H1 (cell line): ENCODE results near the gene TLNRD1. TPM values are rescaled to one million over a fixed set of nuclear protein-coding genes. Genes with fewer than 3 reads are reported as not detected.

Source experiments
- CTCF ChIA-PET: fragments of 300-600 bp; sonication (Branson Sonifier 250); formaldehyde crosslinking; loops from one replicate; lab custom pipeline; 2021; ENCODE audit not compliant: partially characterized antibody; lab: Charles Lee
- POLR2A ChIA-PET: fragments of 300-600 bp; sonication (Branson Sonifier 250); formaldehyde crosslinking; loops from one replicate; lab custom pipeline; 2021; ENCODE audit warnings: inconsistent platforms; ENCODE audit not compliant: partially characterized antibody; lab: Charles Lee
- DNase-seq, 2 experiments: peaks; one replicate each; pipeline versions ENCODE4 v3.0.0 to v3.0.0-alpha.2; 2010 to 2022; ENCODE audit warnings: low spot score in 2 of 2, low read depth in 1 of 2, mixed read lengths in 1 of 2
- FAIRE-seq: peaks from 2 replicates; lab custom pipeline; 2011; peaks lifted over from hg19 to GRCh38; lab: Jason Lieb, UNC
- H2AFZ ChIP-seq: 2 replicates; pipeline ENCODE4 v1.8.1; 2012; ENCODE audit warnings: low read length, inconsistent platforms
- H2AK5ac ChIP-seq: 2 replicates; pipeline ENCODE4 v1.6.1; 2013; ENCODE audit warnings: low read depth, low read length
- H2BK120ac ChIP-seq: replicated peaks from 2 replicates; pipeline ENCODE3; 2013; ENCODE audit warnings: low read depth, low read length, inconsistent platforms
- H2BK12ac ChIP-seq: 2 replicates; pipeline ENCODE4 v1.6.1; 2013; ENCODE audit warnings: low read depth, low read length
- H2BK15ac ChIP-seq: 2 replicates; pipeline ENCODE4 v1.6.1; 2013; ENCODE audit warnings: low read length
- H2BK20ac ChIP-seq: 2 replicates; pipeline ENCODE4 v1.6.1; 2013; ENCODE audit warnings: low read length
- H2BK5ac ChIP-seq: 2 replicates; pipeline ENCODE4 v1.6.1; 2013; ENCODE audit warnings: low read depth, low read length
- H3K14ac ChIP-seq: 2 replicates; pipeline ENCODE4 v1.6.1; 2013; ENCODE audit warnings: inconsistent platforms; ENCODE audit not compliant: insufficient read length
- H3K18ac ChIP-seq: 2 replicates; pipeline ENCODE4 v1.6.1; 2013; ENCODE audit warnings: low read length; ENCODE audit errors: extremely low read depth
- H3K23ac ChIP-seq: 2 replicates; pipeline ENCODE4 v1.6.1; 2013; ENCODE audit warnings: inconsistent platforms; ENCODE audit not compliant: insufficient read length
- H3K23me2 ChIP-seq: 2 replicates; pipeline ENCODE4 v1.6.1; 2013; ENCODE audit warnings: low read depth, low read length
- H3K27ac ChIP-seq: 2 replicates; pipeline ENCODE4 v1.6.1; 2011; ENCODE audit warnings: low read depth, low read length, inconsistent platforms
- H3K27me3 ChIP-seq, 4 experiments: replicated peaks in 1 of 4; 1 replicate in 1 of 4; 2 replicates in 3 of 4; pipeline versions ENCODE4 v1.6.1 to v1.8.1; 2011 to 2013; ENCODE audit warnings: low read length in 3 of 4, mild to moderate bottlenecking in 3 of 4, inconsistent platforms in 2 of 4, mixed read lengths in 2 of 4, moderate library complexity in 1 of 4; ENCODE audit not compliant: control insufficient read depth in 3 of 4, insufficient read depth in 3 of 4; ENCODE audit errors: extremely low read depth in 1 of 4
- H3K36me3 ChIP-seq, 4 experiments: 2 replicates each; pipeline versions ENCODE4 v1.6.1 to v1.8.1; 2011 to 2013; ENCODE audit warnings: mild to moderate bottlenecking in 4 of 4, low read length in 3 of 4, moderate library complexity in 2 of 4, control low read depth in 1 of 4, inconsistent platforms in 1 of 4; ENCODE audit not compliant: insufficient read depth in 4 of 4, control insufficient read depth in 2 of 4
- H3K4ac ChIP-seq: replicated peaks from 2 replicates; pipeline ENCODE3; 2013; ENCODE audit warnings: low read length, low read depth, mixed read lengths, inconsistent platforms; ENCODE audit not compliant: insufficient read length
- H3K4me1 ChIP-seq, 4 experiments: replicated peaks in 1 of 4; 1 replicate in 1 of 4; 2 replicates in 3 of 4; pipeline versions ENCODE4 v1.6.1 to v1.8.1; 2011 to 2013; ENCODE audit warnings: low read length in 3 of 4, inconsistent platforms in 2 of 4, mixed read lengths in 1 of 4; ENCODE audit not compliant: insufficient read depth in 4 of 4, control insufficient read depth in 3 of 4
- H3K4me2 ChIP-seq, 2 experiments: 2 replicates each; pipeline versions ENCODE4 v1.6.1 to v1.8.1; 2011 to 2013; ENCODE audit warnings: low read depth in 2 of 2, low read length in 2 of 2, control low read depth in 1 of 2, inconsistent platforms in 1 of 2, mild to moderate bottlenecking in 1 of 2; ENCODE audit not compliant: insufficient read depth in 1 of 2
- H3K4me3 ChIP-seq, 4 experiments: fragments of 200-600, 300-600 bp in 1 of 4; sonication (generic), shearing (Covaris generic), sonication (Bioruptor Twin) in 1 of 4; 2 replicates each; pipeline versions ENCODE4 v1.5.1 to v1.8.1; 2011 to 2016; ENCODE audit warnings: low read length in 4 of 4, low read depth in 3 of 4, control low read depth in 2 of 4, inconsistent platforms in 2 of 4, mild to moderate bottlenecking in 2 of 4, mixed read lengths in 1 of 4, moderate library complexity in 1 of 4; ENCODE audit not compliant: insufficient read depth in 2 of 4; ENCODE audit errors: extremely low read depth in 1 of 4
- H3K56ac ChIP-seq: replicated peaks from 2 replicates; pipeline ENCODE3; 2013; ENCODE audit warnings: low read depth, mild to moderate bottlenecking, mixed read lengths, low read length, inconsistent platforms; ENCODE audit not compliant: insufficient read length
- H3K79me1 ChIP-seq: 2 replicates; pipeline ENCODE4 v1.6.1; 2013; ENCODE audit warnings: low read depth, low read length, control low read depth
- H3K79me2 ChIP-seq, 2 experiments: 2 replicates each; pipeline versions ENCODE4 v1.6.1 to v1.8.1; 2012 to 2013; ENCODE audit warnings: low read length in 2 of 2, mild to moderate bottlenecking in 2 of 2, inconsistent platforms in 1 of 2; ENCODE audit not compliant: insufficient read depth in 2 of 2, control insufficient read depth in 1 of 2
- H3K9ac ChIP-seq, 4 experiments: replicated peaks in 1 of 4; 1 replicate in 1 of 4; 2 replicates in 3 of 4; pipeline versions ENCODE4 v1.6.1 to v1.8.1; 2011 to 2013; ENCODE audit warnings: low read depth in 3 of 4, low read length in 3 of 4, control low read depth in 2 of 4, mild to moderate bottlenecking in 2 of 4, moderate library complexity in 2 of 4, inconsistent platforms in 1 of 4; ENCODE audit errors: extremely low read depth in 1 of 4
- H3K9me3 ChIP-seq, 2 experiments: 2 replicates each; pipeline versions ENCODE4 v1.6.1 to v1.8.1; 2012 to 2013; ENCODE audit warnings: mild to moderate bottlenecking in 2 of 2, moderate library complexity in 2 of 2, control low read depth in 1 of 2, inconsistent platforms in 1 of 2, low read depth in 1 of 2, low read length in 1 of 2, mixed read lengths in 1 of 2; ENCODE audit not compliant: insufficient read depth in 2 of 2
- H4K20me1 ChIP-seq, 2 experiments: replicated peaks in 1 of 2; 2 replicates each; pipeline versions ENCODE3 to v1.8.1; 2011 to 2013; ENCODE audit warnings: inconsistent platforms in 2 of 2, low read length in 2 of 2, mild to moderate bottlenecking in 1 of 2; ENCODE audit not compliant: insufficient read depth in 2 of 2, control insufficient read depth in 1 of 2
- H4K5ac ChIP-seq: 2 replicates; pipeline ENCODE4 v1.6.1; 2013; ENCODE audit warnings: low read length, low read depth, mixed read lengths, inconsistent platforms; ENCODE audit not compliant: insufficient read length
- H4K8ac ChIP-seq: 2 replicates; pipeline ENCODE4 v1.8.0; 2013; ENCODE audit warnings: mild to moderate bottlenecking, moderate library complexity, low read length, inconsistent platforms; ENCODE audit not compliant: insufficient read depth; ENCODE audit errors: extremely low read depth
- H4K91ac ChIP-seq: replicated peaks from 2 replicates; pipeline ENCODE3; 2013; ENCODE audit warnings: low read length, mixed read lengths, inconsistent platforms; ENCODE audit not compliant: insufficient read length
- BACH1 ChIP-seq: IDR thresholded peaks from 2 replicates; pipeline ENCODE4 v1.6.1; 2012; ENCODE audit warnings: low read length, improper control_type of control experiment
- CEBPB ChIP-seq: IDR thresholded peaks from 2 replicates; pipeline ENCODE4 v1.6.1; 2012; ENCODE audit warnings: low read depth, low read length
- CTBP2 ChIP-seq: IDR thresholded peaks from 2 replicates; pipeline ENCODE4 v1.7.0; 2011; ENCODE audit warnings: borderline replicate concordance, mild to moderate bottlenecking, moderate library complexity, mixed read lengths, low read length; ENCODE audit not compliant: insufficient read depth, insufficient read length
- FOSL1 ChIP-seq: IDR thresholded peaks from 2 replicates; pipeline ENCODE4 v1.6.1; 2011; ENCODE audit warnings: mild to moderate bottlenecking, low read depth, low read length, moderate library complexity; ENCODE audit not compliant: insufficient read depth
- TCF12 ChIP-seq: IDR thresholded peaks from 2 replicates; pipeline ENCODE4 v1.6.1; 2011; ENCODE audit warnings: low read depth, mild to moderate bottlenecking, low read length
- TEAD4 ChIP-seq: IDR thresholded peaks from 2 replicates; pipeline ENCODE4 v1.6.1; 2012; ENCODE audit warnings: low read depth, low read length, inconsistent platforms, mixed read lengths
- whole genome bisulfite sequencing, 2 experiments: shearing (Covaris generic) in 1 of 2; methylation state at CpG; one replicate each; pipeline versions ENCODE4 v1.1.6 to v1.1.7; 2013 to 2015; ENCODE audit warnings: low lambda C conversion rate in 2 of 2, mixed read lengths in 2 of 2, inconsistent platforms in 1 of 2, low coverage in 1 of 2, missing lambda C conversion rate in 1 of 2; ENCODE audit not compliant: insufficient replicate concordance in 2 of 2, insufficient coverage in 1 of 2, insufficient read length in 1 of 2; ENCODE audit errors: extremely low coverage in 1 of 2, missing lambda C conversion rate in 1 of 2; 5-methylcytosine and 5-hydroxymethylcytosine counted together
- polyA plus RNA-seq, 7 experiments: library from polyadenylated mRNA; depleted of rRNA in 3 of 7; stranded (reverse) in 5 of 7; unstranded in 2 of 7; fragments of >200 nt in 5 of 7; fragments of 200-250 nt in 2 of 7; gene quantifications; 1 replicate in 5 of 7; 2 replicates in 1 of 7; 4 replicates in 1 of 7; pipeline versions ENCODE4 v1.2.1 to v1.2.3, GENCODE V29; 2011 to 2013; ENCODE audit warnings: missing spikeins in 2 of 7, mixed read lengths in 2 of 7
- total RNA-seq: library from RNA; stranded (reverse); fragmentation: NEBNext Ultra II Directional; extraction: Animal tissue kit (Norgen Biotek cat#: 25700); gene quantifications from 2 replicates; pipeline ENCODE4 v1.2.1, GENCODE V29; 2021

TLNRD1 gene
- total and polyA plus RNA-seq, 2 of the 8 experiments (the other 6 are each of a cell fraction or from before 2014, with no cell fraction given), result 12.2 to 20.5 TPM

DNA sequence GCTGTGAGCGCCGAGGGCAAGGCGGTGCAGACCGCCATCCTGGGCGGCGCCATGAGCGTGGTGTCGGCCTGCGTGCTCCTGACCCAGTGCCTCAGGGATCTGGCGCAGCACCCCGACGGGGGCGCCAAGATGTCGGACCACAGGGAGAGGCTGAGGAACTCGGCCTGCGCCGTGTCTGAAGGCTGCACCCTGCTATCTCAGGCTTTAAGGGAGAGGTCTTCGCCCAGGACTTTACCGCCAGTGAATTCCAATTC, 2.3 kb downstream of the TLNRD1 start:
- no peaks in the 10 kb centered on the region; a peak in 1 of 4 replicates for H3K9me3 ChIP-seq
- no peak overlapping the region for H2AFZ ChIP-seq
- 85% methylated on average over 18 of the region's 19 CpGs; no CpG with 5 or more reads in 1 of the 2 experiments for WGBS, 2 experiments
- no peak overlapping the region for H2BK12ac ChIP-seq
- H3K79me2 ChIP-seq, result no peaks in the 10 kb centered on the region
- no peak overlapping the region for H2BK120ac ChIP-seq
- H3K23ac ChIP-seq, result no peak overlapping the region
- no peak overlapping the region for H4K91ac ChIP-seq
- peaks cover 17% of the 10 kb centered on the region; the same call in 1 of the 2 replicates for H3K23me2 ChIP-seq
- FAIRE-seq (no peak), DNase-seq (no peak)
- peaks cover 0 to 12% (median 9%) of the 10 kb centered on the region in 4 experiments; a peak in 5 of 7 replicates for H3K27me3 ChIP-seq
- peaks cover 2 to 8% of the 10 kb centered on the region in 2 experiments for H4K20me1 ChIP-seq
- H2BK20ac ChIP-seq, result no peak overlapping the region
- no peak overlapping the region for H3K27ac ChIP-seq
- no peak overlapping the region for H3K9ac ChIP-seq
- no peaks in the 10 kb centered on the region; a peak in 1 of 8 replicates for H3K36me3 ChIP-seq
- no peak overlapping the region for H3K4ac ChIP-seq
- ChIA-PET POLR2A (interaction anchor here (1.3 to 2.1 kb wide), 3 partner anchors 23 to 105 kb away, joined by 3 to 7 read pairs (median 4); no protein-coding TSS in a partner anchor), CTCF (interaction anchor here (1.6 to 1.8 kb wide), 2 partner anchors 106 to 263 kb away, joined by 4 to 12 read pairs; no protein-coding TSS in a partner anchor)
- H3K56ac ChIP-seq, result no peak overlapping the region
- H2BK15ac ChIP-seq, result no peak overlapping the region
- peak overlapping the region; percentile 60; the same call in 1 of the 2 replicates for H2BK5ac ChIP-seq
- H3K4me2 ChIP-seq, result peak overlapping the region; percentile 76 to 80; a peak in 2 of 4 replicates
- H3K18ac ChIP-seq, result no peak overlapping the region
- peaks cover 0 to 8% (median 5%) of the 10 kb centered on the region in 4 experiments; a peak in 4 of 7 replicates for H3K4me1 ChIP-seq
- peaks cover 2% of the 10 kb centered on the region; the same call in 1 of the 2 replicates for H3K79me1 ChIP-seq
- no peak overlapping the region for H2AK5ac ChIP-seq
- no peak overlapping the region for H4K8ac ChIP-seq
- H4K5ac ChIP-seq, result no peak overlapping the region
- peak overlapping the region in 1 of 4 experiments; percentile 90; a peak in 2 of 8 replicates for H3K4me3 ChIP-seq
- no peak overlapping the region for H3K14ac ChIP-seq
- TF ChIP-seq TCF12 (no peak), BACH1 (no peak), CTBP2 (no peak), FOSL1 (no peak), TEAD4 (no peak), CEBPB (no peak)
